BJ (cell line): ENCODE data around the gene PRPF40A. TPM values are rescaled to one million over a fixed set of nuclear protein-coding genes. Genes with fewer than 3 reads are reported as not detected.
"Not testable (repeated sequence)": the region's sequence is repeated elsewhere in the genome, so short reads cannot be mapped to it uniquely, and the experiment has no call there.

Source experiments
- CTCF ChIA-PET: fragments of 350-600 bp; formaldehyde crosslinking; extraction: SDS; loops from one replicate; lab custom pipeline; 2021; ENCODE audit warnings: antibody characterized with exemption, inconsistent platforms; lab: Yijun Ruan, JAX
- POLR2A ChIA-PET: fragments of 300-600 bp; sonication (Branson Sonifier 250); formaldehyde crosslinking; extraction: SDS; loops from one replicate; lab custom pipeline; 2021; ENCODE audit warnings: antibody characterized with exemption; lab: Charles Lee
- DNase-seq: peaks from one replicate; pipeline ENCODE4 v3.0.0-alpha.2; 2011; ENCODE audit warnings: low read depth
- H3K27me3 ChIP-seq: 2 replicates; pipeline ENCODE4 v1.6.0; 2011; ENCODE audit warnings: low read length; ENCODE audit not compliant: control insufficient read depth, insufficient read depth
- H3K36me3 ChIP-seq: 2 replicates; pipeline ENCODE4 v1.5.1; 2011; ENCODE audit warnings: low read length; ENCODE audit not compliant: control insufficient read depth, insufficient read depth
- H3K4me3 ChIP-seq: 2 replicates; pipeline ENCODE4 v1.5.1; 2011; ENCODE audit warnings: low read depth, mild to moderate bottlenecking, control low read depth, low read length
- CTCF ChIP-seq: IDR thresholded peaks from 2 replicates; pipeline ENCODE4 v1.5.1; 2011; ENCODE audit warnings: low read depth, mild to moderate bottlenecking, control low read depth, inconsistent platforms, low read length, moderate library complexity; ENCODE audit not compliant: insufficient read depth
- polyA plus RNA-seq: library from polyadenylated mRNA; depleted of rRNA; stranded (reverse); fragments of >200 nt; gene quantifications from 2 replicates; pipeline ENCODE4 v1.2.3, GENCODE V29; 2011

The PRPF40A gene
- polyA plus RNA-seq, 1 experiment, result 135 TPM

- POLR2A ChIA-PET, result no interaction called here
- no peak overlapping the region for H3K4me3 ChIP-seq
- CTCF ChIA-PET, result no interaction called here
- H3K36me3 ChIP-seq, result no peaks in the 10 kb centered on the region; the same call in 1 of the 2 replicates
- no peaks in the 10 kb centered on the region for H3K27me3 ChIP-seq
- no peak for DNase-seq
- no peak for TF ChIP-seq CTCF
Observed at GRCh38 chr2:152761214-152761613, 44.0 kb upstream of the PRPF40A start.

GRCh38 chr2:152759290-152760072, 42.2 kb upstream of the PRPF40A start:
- TF ChIP-seq CTCF, result no peak
- ChIA-PET CTCF (interaction anchor here (1.3 kb wide), 1 partner anchor 17 kb away, joined by 3 read pairs; no protein-coding TSS in a partner anchor), POLR2A (no interaction called here)
- DNase-seq, result no peak
- Histone ChIP-seq H3K4me3 (no peak overlapping the region), H3K36me3 (peaks cover 1% of the 10 kb centered on the region; the same call in 1 of the 2 replicates), H3K27me3 (no peaks in the 10 kb centered on the region)

GRCh38 chr2:152755029-152755428, 37.8 kb upstream of the PRPF40A start:
- DNase-seq, result no peak
- no peaks in the 10 kb centered on the region for H3K27me3 ChIP-seq
- H3K4me3 ChIP-seq, result no peak overlapping the region
- POLR2A ChIA-PET, result no interaction called here
- CTCF ChIA-PET, result interaction anchor here (0.9 kb wide), 1 partner anchor 12 kb away, joined by 4 read pairs; no protein-coding TSS in a partner anchor
- H3K36me3 ChIP-seq, result peaks cover 1% of the 10 kb centered on the region; the same call in 1 of the 2 replicates
- peak; percentile 31 for TF ChIP-seq CTCF

GRCh38 chr2:152747751-152748150, 30.5 kb upstream of the PRPF40A start:
- POLR2A ChIA-PET, H3K36me3 ChIP-seq, H3K4me3 ChIP-seq, H3K27me3 ChIP-seq, DNase-seq: not testable (repeated sequence)
- CTCF ChIA-PET, result interaction anchor here (1.2 kb wide), 1 partner anchor 731 kb away, joined by 5 read pairs; the partner anchor contains the start of gene RPRM

GRCh38 chr2:152743002-152743401, 25.7 kb upstream of the PRPF40A start:
- CTCF ChIA-PET, result interaction anchor here (0.5 to 2.6 kb wide), 12 partner anchors 8 to 750 kb away, joined by 3 to 13 read pairs (median 3); partner anchors contain the start of gene RPRM
- DNase-seq, result no peak
- POLR2A ChIA-PET, result interaction anchor here (0.6 kb wide), 1 partner anchor 17 kb away, joined by 4 read pairs; no protein-coding TSS in a partner anchor
- Histone ChIP-seq H3K36me3 (peaks cover 1% of the 10 kb centered on the region; the same call in 1 of the 2 replicates), H3K27me3 (no peaks in the 10 kb centered on the region), H3K4me3 (no peak overlapping the region)
- peak; percentile 53 for TF ChIP-seq CTCF
